ENCODE measurements around the gene ST7.
"Not testable (repeated sequence)": the region's sequence is repeated elsewhere in the genome, so short reads cannot be mapped to it uniquely, and the experiment has no call there.

ST7 gene

GRCh38 chr7:116933465-116933864 is 19.8 kb upstream of the ST7 start:
- no peaks in the 10 kb centered on the region for H3K36me3 ChIP-seq (ENCODE audit: control insufficient read depth, insufficient read depth, low read length)
- no peak overlapping the region for H3K27ac ChIP-seq (ENCODE audit: low read depth, low read length)
- no peak overlapping the region for H3K4me3 ChIP-seq (ENCODE audit: low read length)
- H3K9ac ChIP-seq (ENCODE audit: low read length) = no peak overlapping the region
- no peaks in the 10 kb centered on the region for H3K4me1 ChIP-seq (ENCODE audit: control insufficient read depth, insufficient read depth, low read length)
- H3K27me3 ChIP-seq (ENCODE audit: control insufficient read depth, insufficient read depth, low read length) = no peaks in the 10 kb centered on the region

- Histone ChIP-seq H3K4me3 (ENCODE audit: low read length) (no peak overlapping the region), H3K27me3 (ENCODE audit: control insufficient read depth, insufficient read depth, low read length) (no peaks in the 10 kb centered on the region), H3K4me1 (ENCODE audit: control insufficient read depth, insufficient read depth, low read length) (no peaks in the 10 kb centered on the region), H3K27ac (ENCODE audit: low read depth, low read length) (no peak overlapping the region), H3K36me3 (ENCODE audit: control insufficient read depth, insufficient read depth, low read length) (no peaks in the 10 kb centered on the region), H3K9ac (ENCODE audit: low read length) (no peak overlapping the region)
These were observed 18.7 kb upstream of the ST7 start for GRCh38 chr7:116934580-116934979.

GRCh38 chr7:116936844-116937243 is 16.5 kb upstream of the ST7 start:
- not testable (repeated sequence) for H3K36me3 ChIP-seq (ENCODE audit: control insufficient read depth, insufficient read depth, low read length); H3K27ac ChIP-seq (ENCODE audit: low read depth, low read length); H3K4me3 ChIP-seq (ENCODE audit: low read length); H3K27me3 ChIP-seq (ENCODE audit: control insufficient read depth, insufficient read depth, low read length); H3K4me1 ChIP-seq (ENCODE audit: control insufficient read depth, insufficient read depth, low read length); H3K9ac ChIP-seq (ENCODE audit: low read length)

GRCh38 chr7:116938678-116939077 is 14.6 kb upstream of the ST7 start:
- Histone ChIP-seq H3K4me3 (ENCODE audit: low read length) (no peak overlapping the region), H3K27me3 (ENCODE audit: control insufficient read depth, insufficient read depth, low read length) (no peaks in the 10 kb centered on the region), H3K27ac (ENCODE audit: low read depth, low read length) (no peak overlapping the region), H3K36me3 (ENCODE audit: control insufficient read depth, insufficient read depth, low read length) (no peaks in the 10 kb centered on the region), H3K9ac (ENCODE audit: low read length) (no peak overlapping the region), H3K4me1 (ENCODE audit: control insufficient read depth, insufficient read depth, low read length) (no peaks in the 10 kb centered on the region)

GRCh38 chr7:116940689-116941370 is 12.5 kb upstream of the ST7 start:
- H3K27ac ChIP-seq (ENCODE audit: low read depth, low read length) = no peak overlapping the region
- H3K27me3 ChIP-seq (ENCODE audit: control insufficient read depth, insufficient read depth, low read length) = no peaks in the 10 kb centered on the region
- H3K36me3 ChIP-seq (ENCODE audit: control insufficient read depth, insufficient read depth, low read length) = no peaks in the 10 kb centered on the region
- no peak overlapping the region for H3K4me3 ChIP-seq (ENCODE audit: low read length)
- no peaks in the 10 kb centered on the region for H3K4me1 ChIP-seq (ENCODE audit: control insufficient read depth, insufficient read depth, low read length)
- H3K9ac ChIP-seq (ENCODE audit: low read length) = no peak overlapping the region

- Histone ChIP-seq H3K27ac (ENCODE audit: low read depth, low read length) (no peak overlapping the region), H3K36me3 (ENCODE audit: control insufficient read depth, insufficient read depth, low read length) (no peaks in the 10 kb centered on the region)
These were observed 10.8 kb upstream of the ST7 start for GRCh38 chr7:116942504-116942903.

GRCh38 chr7:116948934-116949333 is 4.4 kb upstream of the ST7 start:
- Histone ChIP-seq H3K27ac (ENCODE audit: low read depth, low read length) (no peak overlapping the region), H3K36me3 (ENCODE audit: control insufficient read depth, insufficient read depth, low read length) (no peaks in the 10 kb centered on the region), H3K9ac (ENCODE audit: low read length) (no peak overlapping the region), H3K27me3 (ENCODE audit: control insufficient read depth, insufficient read depth, low read length) (no peaks in the 10 kb centered on the region), H3K4me1 (ENCODE audit: control insufficient read depth, insufficient read depth, low read length) (no peaks in the 10 kb centered on the region), H3K4me3 (ENCODE audit: low read length) (no peak overlapping the region)

More at GRCh38 chr7:116942504-116942903, 10.8 kb upstream of the ST7 start:
- no peaks in the 10 kb centered on the region for H3K4me1 ChIP-seq (ENCODE audit: control insufficient read depth, insufficient read depth, low read length)
- H3K9ac ChIP-seq (ENCODE audit: low read length) = no peak overlapping the region
- no peak overlapping the region for H3K4me3 ChIP-seq (ENCODE audit: low read length)
- no peaks in the 10 kb centered on the region for H3K27me3 ChIP-seq (ENCODE audit: control insufficient read depth, insufficient read depth, low read length)

- H3K36me3 ChIP-seq (ENCODE audit: control insufficient read depth, insufficient read depth, low read length) = no peaks in the 10 kb centered on the region
- H3K4me1 ChIP-seq (ENCODE audit: control insufficient read depth, insufficient read depth, low read length) = peaks cover 4% of the 10 kb centered on the region
- no peak overlapping the region for H3K4me3 ChIP-seq (ENCODE audit: low read length)
- H3K9ac ChIP-seq (ENCODE audit: low read length) = no peak overlapping the region
- H3K27me3 ChIP-seq (ENCODE audit: control insufficient read depth, insufficient read depth, low read length) = no peaks in the 10 kb centered on the region
- H3K27ac ChIP-seq (ENCODE audit: low read depth, low read length) = no peak overlapping the region
These were observed 3.1 kb upstream of the ST7 start for GRCh38 chr7:116949941-116950801.

- Histone ChIP-seq H3K4me1 (ENCODE audit: control insufficient read depth, insufficient read depth, low read length) (peaks cover 7% of the 10 kb centered on the region), H3K27me3 (ENCODE audit: control insufficient read depth, insufficient read depth, low read length) (no peaks in the 10 kb centered on the region), H3K4me3 (ENCODE audit: low read length) (no peak overlapping the region), H3K27ac (ENCODE audit: low read depth, low read length) (no peak overlapping the region), H3K9ac (ENCODE audit: low read length) (no peak overlapping the region), H3K36me3 (ENCODE audit: control insufficient read depth, insufficient read depth, low read length) (no peaks in the 10 kb centered on the region)
These were observed 2.4 kb upstream of the ST7 start for GRCh38 chr7:116950889-116951351.

GRCh38 chr7:116951366-116952292 is 1.7 kb upstream of the ST7 start:
- Histone ChIP-seq H3K4me3 (ENCODE audit: low read length) (peak overlapping the region; percentile 10), H3K4me1 (ENCODE audit: control insufficient read depth, insufficient read depth, low read length) (peaks cover 13% of the 10 kb centered on the region), H3K27ac (ENCODE audit: low read depth, low read length) (no peak overlapping the region), H3K9ac (ENCODE audit: low read length) (no peak overlapping the region), H3K36me3 (ENCODE audit: control insufficient read depth, insufficient read depth, low read length) (no peaks in the 10 kb centered on the region), H3K27me3 (ENCODE audit: control insufficient read depth, insufficient read depth, low read length) (no peaks in the 10 kb centered on the region)

- peak overlapping the region; percentile 91 for H3K4me3 ChIP-seq (ENCODE audit: low read length)
- H3K27ac ChIP-seq (ENCODE audit: low read depth, low read length) = peak overlapping the region; percentile 95
- no peaks in the 10 kb centered on the region for H3K27me3 ChIP-seq (ENCODE audit: control insufficient read depth, insufficient read depth, low read length)
- no peaks in the 10 kb centered on the region for H3K36me3 ChIP-seq (ENCODE audit: control insufficient read depth, insufficient read depth, low read length)
- H3K9ac ChIP-seq (ENCODE audit: low read length) = peak overlapping the region; percentile 70
- peaks cover 14% of the 10 kb centered on the region for H3K4me1 ChIP-seq (ENCODE audit: control insufficient read depth, insufficient read depth, low read length)
These were observed 498 bp upstream of the ST7 start for GRCh38 chr7:116952635-116953371.

Data from rectal smooth muscle tissue (tissue), 1 donor.